Endodermal cell (in vitro differentiated cells): ENCODE measurements around the gene FYN. TPM values are rescaled to one million over a fixed set of nuclear protein-coding genes. Genes with fewer than 3 reads are reported as not detected.

ENCODE experiments used
- DNase-seq: peaks from one replicate; pipeline ENCODE4 v3.0.0-alpha.2; 2017
- H3K27ac ChIP-seq: 2 replicates; pipeline ENCODE4 v1.5.1; 2013; ENCODE audit warnings: mild to moderate bottlenecking, low read depth, low read length, moderate library complexity
- H3K27me3 ChIP-seq: 2 replicates; pipeline ENCODE4 v1.6.1; 2013; ENCODE audit warnings: mild to moderate bottlenecking, low read length, moderate library complexity; ENCODE audit not compliant: insufficient read depth, control insufficient read depth, poor library complexity, severe bottlenecking
- H3K36me3 ChIP-seq: 2 replicates; pipeline ENCODE4 v1.7.0; 2013; ENCODE audit warnings: mild to moderate bottlenecking, low read length, moderate library complexity; ENCODE audit not compliant: control insufficient read depth, insufficient read depth
- H3K4me1 ChIP-seq: one replicate; pipeline ENCODE4 v1.7.0; 2013; ENCODE audit warnings: low read length; ENCODE audit not compliant: control insufficient read depth, insufficient read depth
- H3K4me3 ChIP-seq: 2 replicates; pipeline ENCODE4 v1.5.1; 2013; ENCODE audit warnings: mild to moderate bottlenecking, low read length, moderate library complexity
- H3K9ac ChIP-seq: 2 replicates; pipeline ENCODE4 v1.6.1; 2013; ENCODE audit warnings: mild to moderate bottlenecking, low read length, moderate library complexity; ENCODE audit not compliant: poor library complexity, severe bottlenecking; ENCODE audit errors: extremely low read depth
- H3K9me3 ChIP-seq: 2 replicates; pipeline ENCODE4 v1.6.1; 2013; ENCODE audit warnings: mild to moderate bottlenecking, low read length, moderate library complexity; ENCODE audit not compliant: control insufficient read depth
- H3K27ac Mint-ChIP-seq: 2 replicates; pipeline ENCODE4 v1.8.0; 2020; ENCODE audit warnings: mixed read lengths
- H3K27me3 Mint-ChIP-seq: 2 replicates; pipeline ENCODE4 v1.8.0; 2021; ENCODE audit warnings: mild to moderate bottlenecking, mixed read lengths; ENCODE audit not compliant: insufficient read depth
- H3K36me3 Mint-ChIP-seq: 2 replicates; pipeline ENCODE4 v1.8.0; 2020; ENCODE audit warnings: low read depth, mixed read lengths
- H3K4me1 Mint-ChIP-seq: 2 replicates; pipeline ENCODE4 v1.8.0; 2020; ENCODE audit warnings: mixed read lengths
- H3K4me3 Mint-ChIP-seq: 2 replicates; pipeline ENCODE4 v1.8.0; 2020; ENCODE audit warnings: mild to moderate bottlenecking, moderate library complexity, mixed read lengths
- H3K9me3 Mint-ChIP-seq: 2 replicates; pipeline ENCODE4 v1.8.0; 2020; ENCODE audit warnings: mild to moderate bottlenecking, mixed read lengths
- CTCF ChIP-seq: fragments of 200-600 bp; sonication (generic); conservative IDR thresholded peaks from 2 replicates; pipeline ENCODE4 v1.5.0; 2021; ENCODE audit warnings: antibody characterized with exemption, mild to moderate bottlenecking
- WGBS, 2 experiments: methylation state at CpG; one replicate each; pipeline versions ENCODE4 v1.1.5 to v1.1.7; 2013; ENCODE audit warnings: missing lambda C conversion rate in 2 of 2, mixed read lengths in 1 of 2; ENCODE audit not compliant: insufficient coverage in 1 of 2, insufficient read length in 1 of 2; 5-methylcytosine and 5-hydroxymethylcytosine counted together
- total RNA-seq, 2 donors: library from RNA; stranded (reverse); fragmentation: NEBNext Ultra II Directional in 1 of 2; extraction: Animal tissue kit (Norgen Biotek cat#: 25700) in 1 of 2; gene quantifications; 2 replicates in 1 of 2; 3 replicates in 1 of 2; pipeline ENCODE4 v1.2.1, GENCODE V29; 2021

The FYN gene
- total RNA-seq, 2 donors from 2014 or later: 70.0 to 96.4 TPM

DNA sequence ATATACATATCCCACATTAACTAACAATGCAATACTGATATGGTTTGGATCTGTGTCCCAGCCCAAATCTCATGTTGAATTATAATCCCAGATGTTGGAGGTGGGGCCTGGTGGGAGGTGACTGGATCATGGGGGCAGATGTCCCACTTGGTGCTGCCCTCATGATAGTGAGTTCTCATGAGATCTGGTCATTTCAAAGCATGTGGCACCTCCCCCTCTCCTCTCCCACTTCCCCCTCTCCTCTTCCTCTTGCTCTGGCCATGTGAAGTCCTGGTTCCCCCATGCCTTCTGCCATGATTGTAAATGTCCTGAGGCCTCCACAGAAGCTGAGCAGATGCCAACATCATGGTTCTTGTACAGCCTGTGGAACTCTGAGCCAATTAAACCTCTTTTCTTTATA, 71.2 kb downstream of the FYN start:
- DNase-seq: no peak
- H3K4me3 ChIP-seq: no peak overlapping the region
- H3K4me3 Mint-ChIP-seq: no peak overlapping the region
- peaks cover 13% of the 10 kb centered on the region for H3K4me1 Mint-ChIP-seq
- H3K4me1 ChIP-seq: peaks cover 2% of the 10 kb centered on the region
- H3K27ac ChIP-seq: no peak overlapping the region
- no peak overlapping the region for H3K27ac Mint-ChIP-seq
- H3K36me3 ChIP-seq: no peaks in the 10 kb centered on the region
- H3K9ac ChIP-seq: no peak overlapping the region
- no peaks in the 10 kb centered on the region for H3K27me3 Mint-ChIP-seq
- no peaks in the 10 kb centered on the region for H3K36me3 Mint-ChIP-seq
- no peaks in the 10 kb centered on the region for H3K9me3 ChIP-seq
- TF ChIP-seq CTCF: no peak
- H3K9me3 Mint-ChIP-seq: no peaks in the 10 kb centered on the region
- no peaks in the 10 kb centered on the region for H3K27me3 ChIP-seq

DNA sequence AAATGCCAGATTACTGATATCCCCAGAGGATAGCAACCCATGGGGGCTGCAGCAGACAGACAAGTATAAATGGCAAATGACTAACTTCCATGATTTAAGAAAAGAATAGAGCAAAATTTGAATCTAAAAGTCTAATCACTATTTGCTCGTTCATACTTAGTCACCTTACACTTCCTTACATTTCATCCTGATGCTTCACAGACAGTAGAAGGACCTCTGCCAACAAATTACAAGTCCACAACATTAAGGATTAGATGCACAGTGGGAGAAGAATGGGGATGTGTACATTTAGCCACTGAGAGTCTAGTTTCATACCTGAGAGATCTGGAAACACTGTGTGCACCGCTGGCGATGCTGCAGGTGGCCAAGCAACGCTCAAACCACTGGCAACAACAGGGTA, 72.4 kb downstream of the FYN start:
- H3K4me3 Mint-ChIP-seq: no peak overlapping the region
- no peak for TF ChIP-seq CTCF
- WGBS, 2 experiments: 97 to 100% methylated on average over 4 of the region's 4 CpGs
- no peaks in the 10 kb centered on the region for H3K27me3 Mint-ChIP-seq
- Histone ChIP-seq H3K9ac (no peak overlapping the region), H3K4me3 (no peak overlapping the region), H3K9me3 (no peaks in the 10 kb centered on the region), H3K36me3 (no peaks in the 10 kb centered on the region), H3K27ac (no peak overlapping the region), H3K4me1 (peaks cover 2% of the 10 kb centered on the region), H3K27me3 (no peaks in the 10 kb centered on the region)
- H3K27ac Mint-ChIP-seq: no peak overlapping the region
- no peaks in the 10 kb centered on the region for H3K36me3 Mint-ChIP-seq
- H3K9me3 Mint-ChIP-seq: no peaks in the 10 kb centered on the region
- peaks cover 8% of the 10 kb centered on the region for H3K4me1 Mint-ChIP-seq
- no peak for DNase-seq

DNA sequence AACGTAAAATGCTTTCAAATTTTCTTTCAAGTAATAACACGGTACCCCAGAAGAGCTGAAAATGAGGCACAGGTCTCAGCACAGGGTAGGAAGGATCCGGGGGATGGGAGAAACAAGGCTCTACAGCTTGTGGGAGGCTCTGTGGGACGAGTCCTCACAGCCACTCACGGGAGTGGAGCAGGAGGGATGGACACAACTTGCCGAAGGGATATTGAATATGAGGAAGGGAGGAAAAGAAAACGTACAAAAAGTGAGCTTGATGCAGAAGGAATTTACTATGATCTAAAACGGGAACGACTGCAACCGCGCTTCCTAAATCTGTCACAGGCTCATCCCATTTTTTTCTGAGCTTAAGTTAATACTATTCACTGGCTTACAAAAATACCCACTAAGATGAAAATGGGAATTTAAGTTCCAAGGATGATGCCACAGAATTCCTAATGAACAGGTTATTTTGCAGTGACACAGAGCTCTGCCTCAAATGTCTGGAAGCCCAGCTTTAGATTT, 72.9 kb downstream of the FYN start:
- no peak overlapping the region for H3K27ac ChIP-seq
- peaks cover 2% of the 10 kb centered on the region for H3K4me1 ChIP-seq
- Mint-ChIP-seq H3K9me3 (no peaks in the 10 kb centered on the region), H3K27ac (no peak overlapping the region), H3K4me3 (no peak overlapping the region), H3K36me3 (no peaks in the 10 kb centered on the region), H3K27me3 (no peaks in the 10 kb centered on the region), H3K4me1 (peaks cover 5% of the 10 kb centered on the region)
- H3K4me3 ChIP-seq: no peak overlapping the region
- 74 to 75% methylated on average over 8 to 11 of the region's 11 CpGs for WGBS, 2 experiments
- TF ChIP-seq CTCF: no peak
- no peak overlapping the region for H3K9ac ChIP-seq
- no peaks in the 10 kb centered on the region for H3K36me3 ChIP-seq
- no peaks in the 10 kb centered on the region for H3K9me3 ChIP-seq
- DNase-seq: no peak
- H3K27me3 ChIP-seq: no peaks in the 10 kb centered on the region
